HG02884 (cell line): ENCODE measurements around the gene MPHOSPH6.
"Not testable (repeated sequence)": the region's sequence is repeated elsewhere in the genome, so short reads cannot be mapped to it uniquely, and the experiment has no call there.

Experiments
- ATAC-seq: cut with Tn5 transposase; IDR thresholded peaks from one replicate; pipeline ENCODE4 v1.9.1; 2021; ENCODE audit warnings: mild to moderate bottlenecking, moderate library complexity; ENCODE audit not compliant: unreplicated experiment

Gene MPHOSPH6

DNA sequence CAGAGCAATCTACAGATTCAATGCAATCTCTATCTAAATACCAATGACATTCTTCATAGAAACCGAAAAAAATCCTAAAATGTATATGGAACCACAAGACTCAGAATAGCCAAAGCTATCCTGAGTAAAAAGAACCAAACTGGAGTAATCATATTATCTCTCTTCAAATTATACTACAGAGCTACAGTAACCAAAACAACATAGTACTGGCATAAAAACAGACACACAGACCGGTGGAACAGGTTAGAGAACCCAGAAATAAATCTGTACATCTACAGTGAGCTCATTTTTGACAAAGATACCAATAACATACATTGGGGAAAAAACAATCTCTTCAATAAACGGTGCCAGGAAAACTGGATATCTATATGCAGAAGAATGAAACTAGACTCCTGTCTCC is 45.4 kb downstream of the MPHOSPH6 start:
- no peak for ATAC-seq

DNA sequence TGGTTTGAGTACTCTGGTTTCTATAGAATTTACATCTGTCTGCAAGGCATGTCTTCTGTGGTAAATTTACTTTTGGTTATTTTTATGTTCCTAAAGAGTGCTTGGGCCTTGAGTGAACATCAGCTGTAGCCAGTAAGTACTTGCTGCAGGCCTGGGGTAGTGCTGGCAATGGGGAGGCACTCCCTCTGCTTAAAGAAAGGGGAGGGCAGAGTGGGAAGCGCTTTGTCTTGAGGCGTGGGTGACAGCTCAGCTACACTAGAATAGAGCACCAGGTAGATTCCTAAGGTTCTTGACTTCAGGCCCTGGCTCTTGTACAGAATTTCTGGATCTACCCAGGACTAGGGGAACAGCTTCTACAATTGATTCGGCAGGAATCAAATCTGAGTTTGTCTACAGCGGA is 50.6 kb downstream of the MPHOSPH6 start:
- no peak for ATAC-seq

DNA sequence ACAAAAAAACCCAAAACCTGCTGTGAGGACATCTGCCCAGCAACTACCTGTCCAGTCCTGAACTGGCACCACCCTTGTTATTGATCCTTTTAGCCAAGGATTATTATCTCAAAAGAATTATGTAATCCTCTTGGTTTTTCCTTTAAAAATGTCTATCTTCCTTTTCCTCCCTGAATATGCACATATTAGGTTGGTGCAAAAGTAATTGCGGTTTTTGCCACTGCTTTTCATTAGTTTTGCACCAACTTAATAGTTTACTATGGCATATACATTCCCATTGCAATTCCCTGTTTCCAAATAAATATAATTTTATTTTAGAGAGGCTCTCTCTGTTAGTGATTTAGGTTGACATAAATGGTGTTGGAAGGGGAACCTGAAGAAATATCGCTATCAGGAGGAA is 51.3 kb downstream of the MPHOSPH6 start:
- ATAC-seq = no peak

DNA sequence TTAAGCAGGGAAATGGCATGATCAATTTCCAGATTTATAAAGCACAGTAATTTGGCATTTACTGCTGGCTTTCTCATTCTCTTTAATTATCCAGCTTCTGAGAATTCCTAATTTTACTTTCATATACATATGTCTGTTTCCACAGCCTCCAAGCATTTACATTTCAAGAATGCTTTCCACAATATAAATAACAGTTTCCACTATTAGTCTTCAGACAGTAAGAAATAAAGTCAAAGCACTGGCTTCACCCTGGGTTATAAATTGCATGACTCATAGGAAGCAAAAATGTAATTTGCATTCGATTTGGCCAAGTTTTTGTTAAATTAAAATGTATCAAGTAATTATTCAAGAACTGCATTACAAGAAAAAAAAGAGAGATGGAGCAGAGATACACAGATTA is 53.5 kb downstream of the MPHOSPH6 start:
- ATAC-seq = no peak

- no peak for ATAC-seq
These were observed 56.3 kb downstream of the MPHOSPH6 start for GRCh38 chr16:82113741-82114140.

DNA sequence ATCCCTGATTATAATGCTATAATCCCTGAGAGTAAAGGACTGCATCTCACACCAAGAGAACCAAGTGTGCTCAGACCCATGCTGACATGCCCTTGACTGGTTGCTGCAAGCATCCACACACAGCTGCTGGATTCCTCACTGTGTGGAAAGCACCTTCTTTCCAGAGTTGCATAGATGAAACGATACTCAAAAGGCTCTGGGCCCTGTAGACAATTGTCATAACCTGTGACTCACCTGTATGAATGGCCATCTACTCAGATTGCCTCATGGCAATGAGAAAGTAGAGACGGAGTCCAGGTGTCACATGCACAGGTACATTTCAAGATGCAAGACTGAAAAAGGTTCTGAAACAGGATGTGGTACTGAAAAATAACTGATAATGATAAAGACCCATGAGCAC is 58.1 kb downstream of the MPHOSPH6 start:
- no peak for ATAC-seq

GRCh38 chr16:82109266-82109665 is 60.8 kb downstream of the MPHOSPH6 start:
- not testable (repeated sequence) for ATAC-seq

DNA sequence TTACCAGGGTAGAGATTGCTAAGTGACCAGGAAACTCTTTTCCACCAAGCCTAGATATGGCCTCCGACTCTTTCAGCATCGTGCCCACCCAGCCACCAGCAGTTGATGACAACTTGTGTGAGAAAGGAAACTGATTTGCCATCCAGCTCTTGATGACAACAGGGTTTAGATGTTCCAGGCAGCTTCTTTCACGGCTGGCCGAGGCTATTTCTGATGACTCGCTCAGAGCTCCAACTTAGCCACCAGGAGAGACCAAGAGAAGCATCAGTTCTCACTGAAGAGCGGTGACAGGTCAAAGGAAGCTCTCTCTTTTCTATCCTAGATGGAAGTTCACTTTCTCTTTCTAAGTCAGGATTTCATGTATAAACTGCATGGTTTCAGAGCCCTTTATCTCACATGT is 61.2 kb downstream of the MPHOSPH6 start:
- no peak for ATAC-seq

DNA sequence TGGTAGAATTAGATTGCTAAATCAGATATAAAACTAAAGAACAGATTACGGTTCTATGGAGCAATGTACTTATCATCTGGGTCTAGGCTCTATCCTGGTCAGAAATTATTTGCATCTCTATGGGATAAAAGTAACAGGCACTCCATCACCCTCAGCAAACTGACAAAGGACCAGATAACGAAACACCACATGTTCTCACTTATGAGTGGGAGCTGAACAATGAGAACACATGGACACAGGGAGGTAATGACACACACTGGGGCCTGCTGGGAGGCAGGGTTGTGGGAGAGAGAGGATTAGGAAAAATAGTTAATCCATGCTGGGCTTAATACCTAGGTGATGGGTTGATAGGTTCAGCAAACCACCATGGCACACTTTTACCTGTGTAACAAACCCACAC is 61.9 kb downstream of the MPHOSPH6 start:
- no peak for ATAC-seq

DNA sequence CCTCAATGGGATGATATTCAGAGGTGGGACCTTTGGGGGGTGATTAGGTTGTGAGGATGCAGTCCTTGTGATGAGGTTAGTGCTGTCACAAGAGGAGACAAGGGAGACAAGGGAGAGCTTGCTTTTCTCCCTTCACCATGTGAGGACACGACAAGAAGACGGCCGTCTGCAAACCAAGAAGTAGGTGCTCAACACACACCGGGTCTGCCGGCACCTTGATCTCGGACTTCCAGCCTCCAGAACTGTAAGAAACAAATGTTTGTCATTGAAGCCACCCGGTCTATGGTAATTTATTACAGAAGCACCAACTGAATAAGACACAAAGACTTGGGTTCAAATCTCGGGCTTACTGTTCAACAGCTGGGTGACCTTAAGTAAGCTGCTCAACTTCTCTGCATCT is 64.9 kb downstream of the MPHOSPH6 start:
- no peak for ATAC-seq
